Umbilical cord (tissue), 2 donors: ENCODE data around the gene HOXC9. TPM values are rescaled to one million over a fixed set of nuclear protein-coding genes. Genes with fewer than 3 reads are reported as not detected.
A peak's percentile ranks its signal among the peaks of the same experiment; 100 is the strongest.

Experiments
- DNase-seq: peaks from one replicate; pipeline ENCODE4 v3.0.0-alpha.2; 2015; ENCODE audit warnings: low spot score
- total RNA-seq: library from RNA; depleted of rRNA; stranded (reverse); fragments of >200 nt; gene quantifications from one replicate; pipeline ENCODE4 v1.2.3, GENCODE V29; 2014; ENCODE audit warnings: low replicate concordance; ENCODE audit not compliant: insufficient read depth

The HOXC9 gene
- total RNA-seq, 1 donor from 2014 or later, result 10.4 TPM

DNA sequence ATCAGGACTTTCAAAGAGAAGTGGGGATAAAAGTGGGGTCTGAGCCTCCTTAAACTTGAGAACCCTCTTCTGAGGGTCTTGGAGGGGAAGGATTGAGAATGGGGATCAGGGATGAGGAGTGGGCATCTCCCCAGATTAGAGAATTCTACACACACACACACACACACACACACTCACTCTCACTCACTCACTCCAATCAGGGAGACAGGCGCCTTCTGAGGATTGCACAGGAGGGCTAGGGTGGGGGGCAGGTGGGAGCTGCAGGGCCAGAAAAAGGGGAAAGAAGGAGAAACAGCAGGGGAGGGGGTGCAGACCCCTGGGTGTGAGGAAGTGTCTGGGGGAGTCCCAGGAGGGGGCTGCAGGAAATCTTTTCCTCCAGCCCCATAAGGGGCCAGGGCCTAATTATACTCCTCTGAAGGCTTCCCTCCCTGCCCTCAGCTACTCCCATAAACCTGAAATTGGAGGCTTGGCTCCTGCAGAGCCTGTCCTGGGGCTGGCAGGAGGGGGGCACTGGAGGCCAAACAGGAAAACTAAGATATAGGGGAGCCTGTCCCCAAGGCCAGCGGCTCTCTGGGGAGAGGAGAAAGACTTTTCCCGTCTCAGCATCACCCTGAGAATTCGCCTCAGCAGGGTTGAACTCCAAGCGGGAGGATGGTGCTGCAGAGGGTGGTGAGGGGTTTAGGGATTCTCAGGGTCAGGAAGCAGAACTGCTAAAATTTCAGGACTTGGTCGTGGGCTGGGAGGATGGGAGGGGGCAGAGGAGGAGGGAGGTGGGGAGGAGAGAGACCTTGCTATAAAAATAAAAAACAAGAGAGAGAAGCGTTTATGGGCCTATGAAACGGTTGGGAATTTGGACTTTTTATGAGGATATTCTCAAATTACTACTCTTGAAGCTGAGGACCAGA, 1.6 kb downstream of the HOXC9 start:
- no peak for DNase-seq

DNA sequence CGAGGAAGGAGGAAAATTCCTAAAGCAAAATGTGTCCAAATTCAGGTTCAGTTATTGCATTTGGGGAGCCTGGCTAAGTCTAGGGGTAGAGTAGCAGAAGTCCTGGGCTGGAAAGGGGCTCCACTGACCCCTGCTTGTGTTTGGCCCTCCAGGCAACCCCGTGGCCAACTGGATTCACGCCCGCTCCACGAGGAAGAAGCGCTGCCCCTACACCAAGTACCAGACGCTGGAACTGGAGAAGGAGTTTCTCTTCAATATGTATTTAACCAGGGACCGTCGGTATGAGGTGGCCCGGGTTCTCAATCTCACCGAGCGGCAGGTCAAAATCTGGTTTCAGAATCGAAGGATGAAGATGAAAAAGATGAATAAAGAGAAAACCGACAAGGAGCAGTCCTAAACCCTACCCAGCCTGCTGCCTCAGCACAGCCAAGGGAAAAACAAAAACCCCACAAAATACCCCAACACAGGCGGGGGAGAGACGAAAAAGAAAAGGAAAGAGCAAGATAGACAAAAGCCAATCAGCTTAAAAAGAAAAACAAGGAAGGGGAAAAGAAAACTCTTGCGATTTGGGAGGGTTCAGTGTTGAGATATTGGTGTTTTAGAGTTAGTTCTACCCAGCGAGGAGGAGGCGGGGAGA, 2.4 kb downstream of the HOXC9 start:
- DNase-seq, result no peak

DNA sequence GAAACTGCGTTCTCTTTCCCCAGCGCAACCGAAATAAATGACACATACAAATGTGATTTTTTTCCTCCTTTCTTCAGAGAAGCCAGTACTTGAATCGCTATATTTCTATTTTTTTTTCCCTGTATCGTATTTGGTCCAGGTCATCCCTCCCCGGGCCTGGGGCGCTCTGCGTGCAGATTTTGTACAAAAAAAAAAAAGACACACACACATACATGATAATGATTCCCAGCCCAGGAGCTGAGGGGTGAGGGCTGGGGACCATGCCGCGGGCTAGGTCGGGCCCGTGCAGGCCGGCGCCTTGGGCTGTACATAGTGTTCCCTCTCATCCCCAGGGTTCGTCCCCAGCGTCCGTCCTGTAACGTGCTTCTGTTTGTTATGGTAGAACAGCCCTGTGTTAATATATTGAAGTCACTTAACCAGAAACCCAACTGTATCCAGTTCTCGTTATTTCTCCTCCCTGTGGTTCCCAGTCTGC, 3.0 kb downstream of the HOXC9 start:
- no peak for DNase-seq

GRCh38 chr12:54003625-54004024, 3.7 kb downstream of the HOXC9 start:
- no peak for DNase-seq

DNA sequence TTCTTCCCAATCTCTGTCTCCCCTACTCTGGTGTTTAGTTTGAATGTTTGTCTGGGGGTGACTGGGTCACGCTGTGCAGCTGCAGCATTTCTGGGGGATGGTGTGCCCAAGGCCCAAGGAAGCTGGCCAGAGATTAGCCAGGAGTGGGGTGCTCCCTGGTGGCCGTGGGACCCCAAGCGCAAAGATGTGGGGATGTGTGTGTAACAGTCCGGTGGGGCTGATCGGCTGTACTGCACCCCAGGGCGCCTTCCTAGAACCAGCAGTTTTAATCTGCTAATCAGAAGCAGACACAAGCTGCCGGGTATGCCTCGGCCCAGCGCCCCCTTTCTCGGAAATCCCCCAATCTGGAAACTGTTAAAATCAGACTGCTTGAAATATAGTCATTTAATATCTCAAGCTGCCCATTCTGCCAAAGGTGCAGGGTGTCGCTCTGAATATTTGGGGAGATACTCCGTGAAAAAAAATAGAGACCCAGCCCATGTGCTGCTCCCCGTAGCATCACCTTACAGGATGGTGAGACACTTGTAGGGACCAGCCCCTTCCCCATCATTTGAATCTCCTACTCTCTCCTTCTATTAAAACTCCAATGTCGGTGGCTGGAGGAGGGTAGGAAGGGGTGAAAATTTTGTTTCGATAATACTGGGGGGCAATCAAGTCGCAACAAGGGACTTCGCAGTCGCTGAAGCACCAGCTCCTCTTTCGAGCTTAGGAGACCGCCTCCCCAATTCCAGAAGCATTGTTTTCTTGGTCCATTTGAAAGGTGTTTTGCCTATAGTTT, 4.3 kb downstream of the HOXC9 start:
- no peak for DNase-seq

- DNase-seq, result no peak
Observed at GRCh38 chr12:54004841-54005530, 5.0 kb downstream of the HOXC9 start.

GRCh38 chr12:54005531-54005852, 5.5 kb downstream of the HOXC9 start:
- no peak for DNase-seq

GRCh38 chr12:54005853-54006558, 6.0 kb downstream of the HOXC9 start:
- peak; percentile 95 for DNase-seq

DNA sequence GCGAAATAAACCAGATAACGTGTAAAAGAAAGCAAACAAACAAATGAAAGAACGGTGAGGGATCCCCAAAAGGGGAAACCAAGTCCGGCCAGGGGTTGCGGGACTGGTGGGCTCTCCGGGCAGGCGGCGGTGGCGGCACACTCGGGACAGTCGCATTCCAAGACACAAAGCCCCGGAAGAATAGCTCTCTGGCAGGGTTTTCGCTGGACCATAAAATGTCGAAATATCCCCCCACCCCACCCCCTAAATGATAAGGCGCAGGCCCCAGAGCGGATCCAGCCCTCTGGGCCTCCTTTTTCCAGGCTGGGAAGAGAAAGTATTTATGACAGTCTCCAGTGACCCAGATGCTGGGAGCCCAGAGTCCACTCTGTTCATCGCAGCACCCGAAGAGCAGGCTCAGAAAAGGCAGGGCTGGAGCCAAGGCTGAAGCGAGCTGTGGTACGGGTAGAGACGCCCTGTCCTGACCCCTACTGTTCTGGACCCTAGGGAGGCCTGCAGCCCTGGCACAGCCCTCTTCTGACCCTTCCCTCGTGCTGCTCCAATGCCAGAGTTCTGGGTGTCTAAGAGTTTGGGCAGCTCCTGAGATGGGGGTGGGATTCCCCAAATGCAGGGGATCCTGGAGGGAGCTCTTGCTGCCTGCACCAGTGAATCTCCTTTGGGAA, 6.7 kb downstream of the HOXC9 start:
- DNase-seq, result peak; percentile 84

GRCh38 chr12:54007538-54008259, 7.7 kb downstream of the HOXC9 start:
- DNase-seq, result no peak

- no peak for DNase-seq
Observed at GRCh38 chr12:54008260-54008552, 8.2 kb downstream of the HOXC9 start.

DNA sequence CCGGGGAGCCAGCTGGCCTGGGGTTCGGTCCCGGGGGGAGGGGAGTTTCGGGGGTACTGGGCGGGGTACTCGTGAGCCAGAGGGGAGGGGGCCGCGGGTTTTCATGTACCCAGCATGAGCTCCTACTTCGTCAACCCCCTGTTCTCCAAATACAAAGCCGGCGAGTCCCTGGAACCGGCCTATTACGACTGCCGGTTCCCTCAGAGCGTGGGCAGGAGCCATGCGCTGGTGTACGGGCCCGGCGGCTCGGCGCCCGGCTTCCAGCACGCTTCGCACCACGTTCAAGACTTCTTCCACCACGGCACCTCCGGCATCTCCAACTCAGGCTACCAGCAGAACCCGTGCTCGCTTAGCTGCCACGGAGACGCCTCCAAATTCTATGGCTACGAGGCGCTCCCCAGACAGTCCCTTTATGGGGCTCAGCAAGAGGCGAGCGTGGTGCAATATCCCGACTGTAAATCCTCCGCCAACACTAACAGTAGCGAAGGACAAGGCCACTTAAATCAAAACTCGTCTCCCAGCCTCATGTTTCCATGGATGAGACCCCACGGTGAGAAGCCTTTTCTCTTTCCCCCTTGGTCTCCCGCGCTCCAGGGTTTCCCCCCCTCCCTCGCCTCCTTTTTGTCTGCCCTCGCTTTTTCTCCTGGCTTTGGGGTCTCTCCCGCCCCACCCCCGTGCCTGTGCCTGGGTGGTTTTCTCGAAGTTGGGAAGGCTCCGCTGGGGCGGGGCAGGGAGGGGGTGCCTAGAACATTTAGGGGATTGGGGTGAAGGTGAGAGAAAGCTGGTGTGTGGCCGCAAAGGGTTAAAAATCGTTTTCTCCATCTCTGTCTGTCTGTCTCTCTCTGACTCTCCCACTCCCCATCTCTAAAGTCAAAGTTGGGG, 9.5 kb downstream of the HOXC9 start:
- DNase-seq, result no peak

- DNase-seq, result no peak
Observed at GRCh38 chr12:54010053-54010971, 10.4 kb downstream of the HOXC9 start.

DNA sequence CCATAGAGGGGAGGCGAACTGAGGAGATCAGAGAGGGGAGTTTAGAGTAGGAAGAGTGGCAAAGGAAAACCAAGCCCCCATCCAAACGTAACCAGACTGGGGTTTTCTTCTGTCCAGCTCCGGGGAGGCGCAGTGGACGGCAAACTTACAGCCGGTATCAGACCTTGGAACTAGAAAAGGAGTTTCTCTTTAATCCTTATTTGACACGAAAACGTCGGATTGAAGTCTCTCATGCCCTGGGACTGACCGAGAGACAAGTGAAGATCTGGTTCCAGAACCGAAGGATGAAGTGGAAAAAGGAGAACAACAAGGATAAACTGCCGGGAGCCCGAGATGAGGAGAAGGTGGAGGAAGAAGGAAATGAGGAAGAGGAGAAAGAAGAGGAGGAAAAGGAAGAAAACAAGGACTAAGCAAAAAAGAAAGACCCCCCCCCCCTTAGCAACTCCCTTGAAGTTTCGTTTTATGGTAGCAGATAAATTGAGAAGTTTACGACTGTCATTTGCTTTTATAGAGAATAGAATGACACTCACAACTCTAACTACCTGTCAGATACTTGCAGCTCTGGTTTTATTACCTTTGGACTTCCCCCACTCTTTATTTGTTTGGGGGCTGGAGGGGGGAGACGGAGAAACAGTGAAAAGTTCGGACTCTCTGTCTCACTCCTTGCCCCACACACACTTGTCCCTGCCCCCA, 11.2 kb downstream of the HOXC9 start:
- no peak for DNase-seq

GRCh38 chr12:54011665-54012532, 11.9 kb downstream of the HOXC9 start:
- DNase-seq, result no peak
